EH (cell line): ENCODE measurements around the gene TMPRSS5.
"Not testable (repeated sequence)": the region's sequence is repeated elsewhere in the genome, so short reads cannot be mapped to it uniquely, and the experiment has no call there.

ENCODE experiments used
- DNase-seq: peaks from one replicate; pipeline ENCODE4 v3.0.0-alpha.2; 2015; ENCODE audit warnings: low read depth

Gene TMPRSS5

GRCh38 chr11:113705871-113706655 is at the start of gene TMPRSS5:
Gene TMPRSS5 (minus strand): TSS chr11:113706308. CDS start chr11:113706224, 84 bp downstream.
- DNase-seq: no peak

- no peak for DNase-seq
These were observed 46.8 kb upstream of the TMPRSS5 start for GRCh38 chr11:113752932-113753331.

- DNase-seq: no peak
These were observed 30.2 kb upstream of the TMPRSS5 start for GRCh38 chr11:113736323-113736722.

- DNase-seq: no peak
These were observed 26.0 kb upstream of the TMPRSS5 start for GRCh38 chr11:113732092-113732491.

- peak; percentile 63 for DNase-seq
These were observed 25.0 kb upstream of the TMPRSS5 start for GRCh38 chr11:113730887-113731726.

- peak; percentile 13 for DNase-seq
These were observed 23.3 kb upstream of the TMPRSS5 start for GRCh38 chr11:113729456-113729855.

GRCh38 chr11:113728814-113729213 is 22.7 kb upstream of the TMPRSS5 start:
- DNase-seq: no peak

GRCh38 chr11:113725913-113726312 is 19.8 kb upstream of the TMPRSS5 start:
- no peak for DNase-seq

GRCh38 chr11:113725407-113725806 is 19.3 kb upstream of the TMPRSS5 start:
- no peak for DNase-seq

- no peak for DNase-seq
These were observed 18.7 kb upstream of the TMPRSS5 start for GRCh38 chr11:113724778-113725177.

GRCh38 chr11:113723787-113724186 is 17.7 kb upstream of the TMPRSS5 start:
- DNase-seq: no peak

GRCh38 chr11:113722934-113723333 is 16.8 kb upstream of the TMPRSS5 start:
- DNase-seq: no peak

- DNase-seq: no peak
These were observed 16.1 kb upstream of the TMPRSS5 start for GRCh38 chr11:113722221-113722620.

- no peak for DNase-seq
These were observed 15.5 kb upstream of the TMPRSS5 start for GRCh38 chr11:113721462-113722066.

GRCh38 chr11:113720478-113720877 is 14.4 kb upstream of the TMPRSS5 start:
- DNase-seq: not testable (repeated sequence)

- no peak for DNase-seq
These were observed 9.9 kb upstream of the TMPRSS5 start for GRCh38 chr11:113715882-113716625.

GRCh38 chr11:113715273-113715672 is 9.2 kb upstream of the TMPRSS5 start:
- DNase-seq: no peak

- DNase-seq: no peak
These were observed 4.9 kb upstream of the TMPRSS5 start for GRCh38 chr11:113710989-113711388.

GRCh38 chr11:113703551-113703950 is 2.6 kb downstream of the TMPRSS5 start:
- DNase-seq: not testable (repeated sequence)

- DNase-seq: no peak
These were observed 4.6 kb downstream of the TMPRSS5 start for GRCh38 chr11:113701491-113701890.

- no peak for DNase-seq
These were observed 7.6 kb downstream of the TMPRSS5 start for GRCh38 chr11:113698515-113698914.
